GM23338 (cell line): ENCODE measurements around the gene STYK1. TPM values are rescaled to one million over a fixed set of nuclear protein-coding genes. Genes with fewer than 3 reads are reported as not detected.

Source experiments
- ATAC-seq: fragments of 200-7000 bp; cut with Tn5 transposase; 3 replicates; pipeline ENCODE4 v1.9.1; 2020
- DNase-seq: peaks from one replicate; pipeline ENCODE4 v3.0.0-alpha.2; 2015; ENCODE audit warnings: low spot score
- H2AFZ ChIP-seq: fragments of 200-600 bp; sonication (generic); 2 replicates; pipeline ENCODE4 v1.8.0; 2016; ENCODE audit warnings: antibody characterized with exemption, mild to moderate bottlenecking, moderate library complexity
- H3F3A ChIP-seq: fragments of 200-600 bp; sonication (generic); replicated peaks from 2 replicates; pipeline ENCODE4 v1.8.0; 2017; ENCODE audit warnings: antibody characterized with exemption, mixed run types, low read depth
- H3K27ac ChIP-seq: fragments of 200-600 bp; sonication (generic); 2 replicates; pipeline ENCODE4 v1.6.1; 2016; ENCODE audit warnings: low read depth
- H3K27me3 ChIP-seq: fragments of 200-600 bp; sonication (generic); 2 replicates; pipeline ENCODE4 v1.8.0; 2016; ENCODE audit warnings: mild to moderate bottlenecking, mixed run types, moderate library complexity; ENCODE audit not compliant: insufficient read depth
- H3K36me3 ChIP-seq: fragments of 200-600 bp; sonication (generic); 2 replicates; pipeline ENCODE4 v1.8.0; 2016; ENCODE audit warnings: mild to moderate bottlenecking; ENCODE audit not compliant: insufficient read depth
- H3K4me1 ChIP-seq: fragments of 200-600 bp; sonication (generic); 2 replicates; pipeline ENCODE4 v1.8.0; 2016; ENCODE audit warnings: mild to moderate bottlenecking, moderate library complexity; ENCODE audit not compliant: insufficient read depth
- H3K4me2 ChIP-seq: fragments of 200-600 bp; sonication (generic); 2 replicates; pipeline ENCODE4 v1.7.1; 2017; ENCODE audit warnings: mixed run types
- H3K4me3 ChIP-seq: fragments of 200-600 bp; sonication (generic); 2 replicates; pipeline ENCODE4 v1.6.1; 2016; ENCODE audit warnings: mixed run types
- H3K79me2 ChIP-seq: fragments of 200-600 bp; sonication (generic); replicated peaks from 2 replicates; pipeline ENCODE4 v1.8.0; 2017; ENCODE audit warnings: mild to moderate bottlenecking; ENCODE audit not compliant: insufficient read depth
- H3K9me2 ChIP-seq: fragments of 200-600 bp; sonication (generic); 2 replicates; pipeline ENCODE4 v1.8.0; 2017; ENCODE audit not compliant: insufficient read depth
- H4K20me1 ChIP-seq: fragments of 200-600 bp; sonication (generic); replicated peaks from 2 replicates; pipeline ENCODE4 v1.8.0; 2017; ENCODE audit warnings: mild to moderate bottlenecking; ENCODE audit not compliant: insufficient read depth
- H3K27ac Mint-ChIP-seq: 2 replicates; pipeline ENCODE4 v1.8.0; 2020; ENCODE audit warnings: inconsistent platforms, mild to moderate bottlenecking, moderate library complexity, mixed read lengths
- H3K27me3 Mint-ChIP-seq: 3 replicates; pipeline ENCODE4 v1.8.0; 2022; ENCODE audit warnings: low read depth, mild to moderate bottlenecking, moderate library complexity, mixed read lengths, inconsistent platforms; ENCODE audit not compliant: insufficient read depth, poor library complexity
- H3K36me3 Mint-ChIP-seq: 3 replicates; pipeline ENCODE4 v1.8.0; 2021; ENCODE audit warnings: low read depth, mild to moderate bottlenecking, inconsistent platforms, moderate library complexity, mixed read lengths
- H3K4me1 Mint-ChIP-seq: 3 replicates; pipeline ENCODE4 v1.8.0; 2020; ENCODE audit warnings: mild to moderate bottlenecking, inconsistent platforms, mixed read lengths
- H3K4me3 Mint-ChIP-seq: 3 replicates; pipeline ENCODE4 v1.8.0; 2021; ENCODE audit warnings: moderate library complexity, mild to moderate bottlenecking, inconsistent platforms, mixed read lengths
- H3K9me3 Mint-ChIP-seq: 3 replicates; pipeline ENCODE4 v1.8.0; 2020; ENCODE audit warnings: moderate library complexity, mild to moderate bottlenecking, inconsistent platforms, mixed read lengths
- CREB1 ChIP-seq: fragments of 250-450 bp; sonication (Bioruptor Pico); IDR thresholded peaks from 2 replicates; pipeline ENCODE4 v1.5.0; 2020; ENCODE audit warnings: low read depth, mild to moderate bottlenecking, moderate library complexity
- CTCF ChIP-seq, 2 experiments: fragments of 200-600 bp in 1 of 2; sonication (generic) in 1 of 2; conservative IDR thresholded peaks; 2 replicates each; pipeline versions ENCODE4 v1.5.1 to v1.6.1; 2016 to 2017; ENCODE audit warnings: antibody characterized with exemption in 2 of 2, low read depth in 2 of 2, mild to moderate bottlenecking in 2 of 2, moderate library complexity in 1 of 2
- ETS1 ChIP-seq: IDR thresholded peaks from 2 replicates; pipeline ENCODE4 v1.6.1; 2016; ENCODE audit warnings: antibody characterized with exemption
- EZH2 ChIP-seq: fragments of 200-600 bp; sonication (generic); IDR thresholded peaks from one replicate; pipeline ENCODE4 v1.8.0; 2017; ENCODE audit warnings: antibody characterized with exemption, mild to moderate bottlenecking, low read depth; ENCODE audit not compliant: unreplicated experiment
- EZH2phosphoT487 ChIP-seq: fragments of 200-600 bp; sonication (generic); IDR thresholded peaks from one replicate; pipeline ENCODE4 v1.8.1; 2018; ENCODE audit warnings: antibody characterized with exemption; ENCODE audit not compliant: unreplicated experiment
- JUNB ChIP-seq: IDR thresholded peaks from one replicate; pipeline ENCODE4 v1.6.1; 2016; ENCODE audit warnings: antibody characterized with exemption; ENCODE audit not compliant: unreplicated experiment
- NANOG ChIP-seq: IDR thresholded peaks from 2 replicates; pipeline ENCODE4 v1.6.1; 2016; ENCODE audit warnings: antibody characterized with exemption, borderline replicate concordance
- POLR2AphosphoS5 ChIP-seq: IDR thresholded peaks from 2 replicates; pipeline ENCODE4 v1.6.1; 2016; ENCODE audit warnings: antibody characterized with exemption, low read depth
- REST ChIP-seq: IDR thresholded peaks from one replicate; pipeline ENCODE4 v1.6.1; 2018; ENCODE audit warnings: antibody characterized with exemption; ENCODE audit not compliant: unreplicated experiment
- STAT1 ChIP-seq: IDR thresholded peaks from one replicate; pipeline ENCODE4 v1.6.1; 2016; ENCODE audit warnings: antibody characterized with exemption; ENCODE audit not compliant: unreplicated experiment
- ZNF114 ChIP-seq: fragments of 250-450 bp; sonication (Bioruptor Pico); IDR thresholded peaks from 2 replicates; pipeline ENCODE4 v1.5.0; 2020; ENCODE audit warnings: mild to moderate bottlenecking, moderate library complexity
- ZNF331 ChIP-seq: fragments of 250-450 bp; sonication (Bioruptor Pico); IDR thresholded peaks from 2 replicates; pipeline ENCODE4 v1.5.0; 2020; ENCODE audit warnings: low read depth, mild to moderate bottlenecking, moderate library complexity
- ZNF462 ChIP-seq: fragments of 250-450 bp; sonication (Bioruptor Pico); IDR thresholded peaks from 2 replicates; pipeline ENCODE4 v1.5.0; 2020; ENCODE audit warnings: mild to moderate bottlenecking, moderate library complexity
- polyA plus RNA-seq: library from polyadenylated mRNA; unstranded; fragments of >200 nt; fragmentation: Nextera tagmentation; extraction: Ambion mirVana; gene quantifications from 2 replicates; pipeline ENCODE4 v1.2.1, GENCODE V29; 2016
- total RNA-seq: library from RNA; depleted of rRNA; stranded (reverse); fragments of >200 nt; shearing (Covaris generic); gene quantifications from 2 replicates; pipeline ENCODE4 v1.2.3, GENCODE V29; 2014

The STYK1 gene
- total and polyA plus RNA-seq, 2 experiments from 2014 or later, result 1.2 to 1.8 TPM

DNA sequence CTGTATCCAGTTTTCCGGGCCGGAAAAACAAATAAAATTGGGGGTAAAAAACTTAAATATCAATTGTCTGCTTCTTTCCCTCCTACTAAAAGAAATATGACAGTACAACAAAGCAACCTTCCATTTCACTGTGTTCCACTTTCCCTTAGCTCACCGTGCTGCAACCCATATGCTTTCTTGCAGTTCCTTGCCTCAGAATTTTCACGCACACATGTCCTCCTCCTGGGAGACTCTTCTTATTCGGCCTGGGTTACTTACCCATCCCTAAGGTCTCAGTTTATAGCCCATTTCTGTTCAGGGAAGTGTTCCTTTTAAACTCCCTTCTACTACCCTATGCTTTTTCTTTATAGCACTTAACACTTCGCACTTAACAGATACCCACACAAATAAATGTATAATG lies 56.0 kb downstream of the STYK1 start:
- Histone ChIP-seq H2AFZ (no peak overlapping the region), H3K4me3 (no peak overlapping the region), H3F3A (no peaks in the 10 kb centered on the region), H3K9me2 (no peaks in the 10 kb centered on the region), H3K4me1 (no peaks in the 10 kb centered on the region), H3K36me3 (no peaks in the 10 kb centered on the region), H3K27ac (no peak overlapping the region), H3K79me2 (peaks cover 5% of the 10 kb centered on the region), H3K4me2 (no peak overlapping the region), H4K20me1 (no peaks in the 10 kb centered on the region), H3K27me3 (no peaks in the 10 kb centered on the region)
- TF ChIP-seq POLR2AphosphoS5 (no peak), JUNB (no peak), CREB1 (CRISPR knock-in tag) (no peak), ZNF462 (CRISPR knock-in tag) (no peak), CTCF (conservative IDR thresholded peaks at IDR 0.05; ENCODE audit: low read depth in 2 of 2) (no peak), ZNF114 (CRISPR knock-in tag) (no peak), EZH2phosphoT487 (no peak), EZH2 (no peak), REST (no peak), STAT1 (no peak), ZNF331 (no peak), ETS1 (no peak), NANOG (no peak)
- Mint-ChIP-seq H3K27ac (no peak overlapping the region), H3K4me3 (no peak overlapping the region), H3K4me1 (peaks cover 2% of the 10 kb centered on the region; the same call in 2 of the 3 replicates), H3K9me3 (peaks cover 3% of the 10 kb centered on the region; the same call in 2 of the 3 replicates), H3K36me3 (peaks cover 4% of the 10 kb centered on the region), H3K27me3 (peaks cover 5% of the 10 kb centered on the region)
- DNase-seq (no peak), ATAC-seq (no peak)
